GM18520 (cell line): ENCODE results near the gene GALNT11.

ENCODE experiments used
- ATAC-seq: cut with Tn5 transposase; IDR thresholded peaks from one replicate; pipeline ENCODE4 v1.9.1; 2021; ENCODE audit not compliant: unreplicated experiment

Gene GALNT11

DNA sequence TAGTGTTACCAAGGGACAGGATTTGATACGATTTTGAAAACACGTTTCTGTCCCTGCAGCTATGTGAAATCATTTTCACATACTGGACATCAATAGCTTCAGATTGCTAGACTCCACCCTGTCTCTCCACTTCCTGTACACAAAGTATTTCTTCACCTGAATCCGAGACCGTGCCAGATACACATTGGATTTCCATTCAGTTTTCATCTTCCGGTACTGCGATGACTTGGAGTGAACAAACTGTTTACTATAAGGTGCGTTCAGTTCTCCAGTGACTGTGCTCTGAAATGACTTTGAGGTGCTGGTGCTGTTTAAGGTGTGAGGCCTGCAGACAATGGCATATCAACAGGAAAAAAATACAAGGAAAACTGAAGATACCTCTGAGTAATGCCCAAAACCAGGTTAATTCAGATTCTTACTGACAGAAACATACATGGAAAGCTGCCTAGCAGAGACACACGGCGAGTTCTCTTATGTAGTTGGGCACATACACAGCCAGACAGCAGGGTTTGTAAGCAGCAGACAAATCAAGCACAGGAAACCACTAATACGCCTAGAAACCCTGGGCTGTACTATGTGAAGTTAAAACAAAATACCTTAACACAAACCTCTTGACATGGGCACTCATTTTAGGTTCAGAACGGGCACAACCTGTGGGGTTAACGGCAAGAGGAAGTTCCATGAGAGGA, 119.2 kb downstream of the GALNT11 start:
- ATAC-seq, result no peak

DNA sequence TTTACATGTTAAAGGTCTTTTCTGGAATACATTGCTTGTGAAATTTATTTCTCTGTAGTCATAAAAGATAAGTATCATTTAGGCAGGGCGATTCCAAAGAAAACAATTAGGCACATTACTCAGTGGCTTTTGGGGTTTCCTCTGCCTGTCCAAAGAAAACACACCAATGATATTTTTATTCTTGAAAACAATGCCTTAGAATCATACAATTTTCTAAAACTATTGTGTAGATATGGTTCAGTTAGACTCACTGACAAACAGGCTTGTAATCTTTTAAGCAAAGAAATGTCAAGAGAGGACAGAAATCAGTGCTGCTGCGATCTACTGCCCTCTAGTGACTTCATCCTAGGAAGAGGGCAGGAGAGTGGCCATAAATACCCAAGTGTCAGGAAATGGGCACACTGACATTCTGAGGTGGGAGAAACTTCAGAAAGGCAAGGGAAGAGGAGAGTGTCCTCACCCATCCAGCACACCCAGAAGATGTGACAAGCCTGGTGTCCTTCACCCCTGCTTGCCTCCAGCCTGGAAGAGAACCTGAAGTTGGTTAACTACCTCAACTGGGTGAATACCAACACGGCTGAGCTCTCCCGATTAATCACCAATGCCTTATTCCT, 120.5 kb downstream of the GALNT11 start:
- ATAC-seq, result no peak

DNA sequence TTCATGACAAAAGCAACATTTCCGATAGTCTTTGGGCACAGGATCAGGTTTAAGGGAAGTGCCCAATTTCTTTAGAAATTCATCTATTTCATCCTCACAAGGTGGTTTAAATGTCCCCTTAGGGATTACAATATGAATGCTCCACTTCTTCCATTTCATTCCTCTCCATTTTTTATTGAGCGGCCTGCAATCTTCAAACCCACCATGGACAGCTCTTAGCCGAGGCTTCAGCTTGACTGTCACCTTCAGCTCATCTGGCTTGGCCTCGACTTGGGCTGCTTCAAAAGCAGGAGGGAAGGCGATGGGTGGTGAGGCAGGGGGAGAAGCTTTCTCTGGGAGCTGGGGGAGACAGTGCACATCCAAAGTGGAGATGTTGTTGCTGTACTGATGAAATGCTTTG, 123.2 kb downstream of the GALNT11 start:
- no peak for ATAC-seq

DNA sequence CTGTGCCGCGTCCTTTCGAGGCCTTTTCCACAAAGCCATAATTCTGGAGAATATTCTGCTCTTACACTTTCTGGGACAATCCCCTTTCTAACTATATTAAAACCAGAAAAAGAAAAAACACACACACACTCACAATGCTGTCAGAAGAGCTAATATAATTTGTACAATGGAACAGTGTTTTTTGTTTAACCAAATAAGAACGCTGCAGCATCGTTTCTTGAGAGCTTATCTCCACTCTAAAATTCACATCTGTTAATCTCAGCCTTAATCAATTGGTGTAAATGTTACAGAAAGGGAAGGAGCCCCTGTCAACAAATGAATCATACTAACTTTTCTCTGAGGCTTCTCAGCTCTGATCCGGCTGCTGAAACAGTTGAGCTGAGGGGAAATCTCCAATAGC, 123.9 kb downstream of the GALNT11 start:
- ATAC-seq, result no peak

DNA sequence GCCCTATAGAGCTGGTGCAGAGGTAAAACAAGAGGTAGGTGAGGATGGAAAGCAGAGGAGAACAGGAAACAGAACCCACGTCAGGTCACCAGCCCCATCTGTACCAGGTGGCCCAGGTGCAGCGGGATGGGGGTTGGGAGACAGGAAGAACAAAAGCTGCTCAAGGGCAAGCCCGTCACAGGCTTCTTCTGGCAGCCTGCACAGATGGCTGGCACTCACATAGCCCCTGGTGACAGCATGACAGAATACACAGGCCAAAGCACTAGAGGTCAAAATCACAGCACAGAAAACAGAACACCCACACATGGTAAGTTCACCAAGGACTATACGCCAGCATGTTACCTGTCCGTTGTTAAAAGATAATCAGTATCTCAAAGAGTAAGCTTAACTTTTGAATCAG, 126.8 kb downstream of the GALNT11 start:
- no peak for ATAC-seq

DNA sequence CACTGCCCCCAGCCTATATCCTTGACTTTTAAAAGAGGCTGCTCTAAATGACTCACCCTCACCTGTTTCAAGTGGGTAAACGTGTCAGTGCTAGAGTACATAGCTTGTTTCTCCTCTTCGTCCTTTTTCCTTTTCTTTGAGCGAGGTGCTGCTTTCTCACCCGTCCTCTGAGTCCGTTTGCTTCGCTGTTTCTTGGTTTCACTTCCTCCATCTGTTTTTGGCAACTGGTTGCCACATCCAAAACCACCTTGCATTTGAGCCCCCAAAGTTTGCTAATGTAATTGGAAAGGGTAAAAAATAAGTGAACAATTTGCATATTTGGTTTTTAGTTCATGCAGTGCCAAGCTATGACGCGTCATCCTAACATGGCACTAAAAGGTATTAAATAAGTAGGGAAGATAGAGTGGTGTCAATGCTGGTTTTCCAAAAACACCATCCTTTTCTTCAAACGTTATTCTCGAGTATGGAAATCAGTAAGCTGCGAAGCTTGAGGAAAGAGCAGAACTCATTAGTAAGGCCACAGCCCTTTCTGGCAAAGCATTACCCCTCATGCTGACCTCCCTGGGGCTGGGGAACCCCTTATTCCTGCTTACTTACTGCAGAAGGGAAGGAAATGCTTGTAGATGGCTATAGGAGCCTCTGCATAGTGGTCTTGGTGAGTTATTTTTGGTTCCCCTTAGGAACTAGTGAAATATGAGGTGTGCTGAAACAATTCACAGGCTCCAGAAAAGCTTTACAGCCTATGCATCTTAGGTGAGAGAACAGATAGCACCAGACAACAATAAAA, 133.5 kb downstream of the GALNT11 start:
- peak; percentile 80 for ATAC-seq

DNA sequence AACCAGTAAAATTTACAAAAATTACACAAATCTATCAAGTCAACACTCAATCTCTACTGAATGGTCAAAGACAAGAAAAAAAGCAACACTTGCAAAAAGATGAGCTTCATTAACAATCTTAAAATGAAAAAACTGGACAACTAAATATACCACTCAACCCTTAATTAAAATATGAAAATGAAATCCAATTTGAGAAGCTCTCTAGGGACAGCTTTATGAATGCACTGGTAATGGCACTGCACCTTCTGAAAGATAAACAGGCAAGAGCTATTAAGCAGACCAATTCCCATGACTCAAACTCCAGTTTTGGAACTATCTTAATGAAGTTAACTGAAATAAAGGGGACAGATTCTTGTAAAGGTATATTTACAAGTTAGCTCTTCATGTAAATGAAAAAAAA, 135.7 kb downstream of the GALNT11 start:
- ATAC-seq, result no peak

DNA sequence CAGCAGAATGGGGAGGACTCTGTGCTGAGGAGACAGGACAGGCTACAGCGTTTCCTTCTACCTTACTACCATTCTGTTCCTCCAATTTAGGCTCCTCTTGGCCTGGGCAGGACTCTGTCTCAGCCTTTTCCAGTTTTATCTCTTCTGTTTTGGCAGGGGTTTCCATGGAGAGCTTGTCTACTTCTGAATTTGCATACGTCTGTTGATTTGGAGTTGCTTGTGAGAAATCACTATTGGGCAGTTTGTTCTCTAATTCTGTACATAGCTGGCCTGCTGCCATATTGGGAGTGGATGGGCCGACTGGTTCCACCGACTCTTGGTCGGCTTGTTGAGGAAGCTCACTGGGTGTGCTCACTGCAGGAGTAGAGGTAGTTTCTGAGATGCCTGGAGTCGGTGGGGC, 136.8 kb downstream of the GALNT11 start:
- no peak for ATAC-seq
